AG09319 (cell line): ENCODE measurements around the gene TIRAP.
"Not testable (repeated sequence)": the region's sequence is repeated elsewhere in the genome, so short reads cannot be mapped to it uniquely, and the experiment has no call there.

Source experiments
- DNase-seq: peaks from one replicate; pipeline ENCODE4 v3.0.0-alpha.2; 2010; ENCODE audit warnings: low read depth; ENCODE audit errors: extremely low read depth
- TF ChIP-seq, protein P1 (sequence below): IDR thresholded peaks from 2 replicates; pipeline ENCODE4 v1.5.1; 2011; ENCODE audit warnings: low read depth, mild to moderate bottlenecking, inconsistent platforms, low read length, moderate library complexity

Gene TIRAP

DNA sequence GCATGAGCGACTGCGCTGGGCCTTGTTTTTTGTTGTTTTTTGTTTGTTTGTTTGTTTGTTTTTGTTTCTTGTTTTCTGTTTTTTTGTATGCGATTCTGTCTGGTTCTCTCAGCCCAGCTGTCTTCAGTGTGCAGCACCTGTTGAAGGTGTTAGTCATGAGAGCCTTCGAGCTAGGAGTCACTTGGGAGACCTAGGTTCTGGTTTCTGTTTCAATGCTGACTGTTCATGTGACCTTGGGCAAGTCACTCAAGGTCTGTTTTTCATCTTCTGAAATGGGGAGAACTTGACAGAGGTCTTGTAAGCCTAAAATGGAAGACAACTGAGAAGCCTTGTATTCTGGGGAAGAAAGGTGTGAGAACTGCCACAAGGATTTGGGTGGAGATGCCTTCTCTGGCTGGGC is 22.8 kb downstream of the TIRAP start:
- no peak for DNase-seq
- TF ChIP-seq, protein P1, sequence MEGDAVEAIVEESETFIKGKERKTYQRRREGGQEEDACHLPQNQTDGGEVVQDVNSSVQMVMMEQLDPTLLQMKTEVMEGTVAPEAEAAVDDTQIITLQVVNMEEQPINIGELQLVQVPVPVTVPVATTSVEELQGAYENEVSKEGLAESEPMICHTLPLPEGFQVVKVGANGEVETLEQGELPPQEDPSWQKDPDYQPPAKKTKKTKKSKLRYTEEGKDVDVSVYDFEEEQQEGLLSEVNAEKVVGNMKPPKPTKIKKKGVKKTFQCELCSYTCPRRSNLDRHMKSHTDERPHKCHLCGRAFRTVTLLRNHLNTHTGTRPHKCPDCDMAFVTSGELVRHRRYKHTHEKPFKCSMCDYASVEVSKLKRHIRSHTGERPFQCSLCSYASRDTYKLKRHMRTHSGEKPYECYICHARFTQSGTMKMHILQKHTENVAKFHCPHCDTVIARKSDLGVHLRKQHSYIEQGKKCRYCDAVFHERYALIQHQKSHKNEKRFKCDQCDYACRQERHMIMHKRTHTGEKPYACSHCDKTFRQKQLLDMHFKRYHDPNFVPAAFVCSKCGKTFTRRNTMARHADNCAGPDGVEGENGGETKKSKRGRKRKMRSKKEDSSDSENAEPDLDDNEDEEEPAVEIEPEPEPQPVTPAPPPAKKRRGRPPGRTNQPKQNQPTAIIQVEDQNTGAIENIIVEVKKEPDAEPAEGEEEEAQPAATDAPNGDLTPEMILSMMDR, result no peak

DNA sequence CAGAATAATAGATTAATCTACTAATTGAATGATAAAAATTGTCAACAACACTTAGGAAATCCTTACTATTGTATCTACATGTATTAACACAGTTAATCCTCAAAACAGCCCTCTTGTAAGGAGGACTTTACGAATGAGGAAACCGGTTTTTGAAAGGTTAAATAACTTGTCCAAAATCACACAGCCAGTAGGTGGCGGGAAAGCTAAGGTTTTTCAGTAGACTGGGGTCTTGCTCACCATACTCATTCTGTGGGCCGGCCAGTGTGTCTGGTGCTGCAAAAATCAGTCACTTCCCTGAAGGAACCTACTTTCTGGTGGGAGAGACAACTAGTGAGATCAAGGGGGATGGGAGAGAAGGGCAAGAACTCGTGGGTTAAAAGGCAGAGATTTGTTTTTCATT is 24.8 kb downstream of the TIRAP start:
- no peak for DNase-seq
- TF ChIP-seq, protein P1, result peak; percentile 46

DNA sequence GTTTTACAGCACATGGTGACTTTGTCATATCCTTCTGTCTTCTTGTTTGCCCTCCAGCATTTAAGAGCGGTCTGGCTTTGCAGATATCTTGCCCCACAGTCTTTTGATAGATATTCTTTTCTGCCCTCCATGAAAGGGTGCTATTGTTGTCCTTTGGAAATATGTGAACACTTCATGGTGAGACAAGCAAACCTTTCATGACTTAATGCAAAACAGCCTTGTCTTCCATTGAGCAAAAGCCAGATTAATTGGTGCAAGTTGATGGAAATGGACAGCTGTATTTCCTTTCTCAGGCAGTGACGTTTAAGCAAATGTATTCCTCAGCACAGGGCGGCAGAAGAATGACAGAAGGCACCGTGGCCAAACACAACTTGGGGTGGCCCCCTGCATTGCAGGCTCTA is 25.4 kb downstream of the TIRAP start:
- TF ChIP-seq, protein P1, result no peak
- no peak for DNase-seq

DNA sequence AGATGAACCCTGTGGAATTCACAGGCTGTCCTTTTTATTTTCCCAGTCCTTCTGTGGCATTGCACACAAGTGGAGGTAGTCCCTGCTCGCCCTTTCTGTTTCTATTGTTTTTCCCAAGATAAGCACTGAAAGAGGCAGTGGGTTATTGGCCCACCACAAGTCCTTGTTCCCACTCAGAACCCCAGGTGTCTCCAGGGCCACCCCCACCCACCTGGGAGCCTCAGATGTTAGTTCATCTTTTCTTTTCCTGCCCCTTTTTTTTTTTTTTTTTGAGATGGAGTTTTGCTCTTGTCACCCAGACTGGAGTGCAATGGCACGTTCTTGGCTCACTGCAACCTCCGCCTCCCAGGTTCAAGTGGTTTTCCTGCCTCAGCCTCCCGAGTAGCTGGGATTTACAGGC is 25.9 kb downstream of the TIRAP start:
- DNase-seq, result not testable (repeated sequence)

DNA sequence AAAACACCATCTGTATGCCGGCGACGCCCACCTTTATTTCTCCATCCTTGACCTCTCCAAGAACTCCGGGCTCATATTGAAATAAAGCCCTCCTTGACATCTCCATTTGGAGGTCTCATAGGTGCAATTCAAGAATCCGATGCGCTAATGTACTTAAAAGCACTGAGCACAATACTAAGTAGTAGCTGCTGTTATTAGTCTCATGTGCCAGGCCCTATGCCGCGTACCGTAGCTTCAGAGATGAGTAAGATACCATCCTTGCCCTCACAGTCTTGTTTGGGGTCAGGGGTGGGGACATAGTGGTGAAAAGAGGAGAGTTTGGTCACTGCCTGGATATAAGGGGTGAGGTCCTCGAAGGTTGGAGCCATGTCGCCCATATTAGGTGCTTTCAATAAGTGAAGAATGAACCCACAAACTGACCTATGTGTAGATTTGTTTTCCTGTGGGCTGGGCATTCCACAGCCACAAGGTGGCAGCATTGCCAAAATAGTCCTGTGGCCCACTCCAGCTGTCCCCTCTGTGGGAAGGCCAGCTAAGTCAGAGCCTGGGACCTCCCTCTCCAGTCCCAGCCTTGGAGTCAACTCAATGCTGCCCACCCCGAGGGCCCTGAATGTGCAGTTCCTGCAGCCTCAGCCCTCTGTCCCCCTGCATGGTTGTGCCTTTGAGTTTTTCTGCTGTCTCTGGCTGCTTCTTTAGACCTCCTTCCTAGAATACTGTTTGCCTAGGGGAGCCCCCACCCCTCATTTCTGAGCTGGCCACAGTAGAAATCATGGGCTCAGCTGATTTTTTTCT is 27.5 kb downstream of the TIRAP start:
- no peak for DNase-seq
- TF ChIP-seq, protein P1, result peak; percentile 90

DNA sequence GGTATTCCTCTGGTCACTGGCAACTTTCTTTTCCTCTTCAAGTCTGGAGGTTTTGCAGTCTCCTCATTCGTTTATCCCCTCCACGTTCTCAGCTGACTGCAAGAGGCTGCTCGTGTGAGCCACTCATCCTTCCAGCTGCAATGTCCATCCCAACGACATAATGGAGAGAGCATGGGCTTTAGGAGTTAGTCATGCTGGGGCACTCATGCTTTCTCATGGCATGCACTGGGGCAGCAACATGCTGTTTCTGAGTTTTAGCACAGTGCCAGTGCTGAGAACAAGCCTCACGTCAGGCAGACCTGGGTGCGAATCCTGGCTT is 28.1 kb downstream of the TIRAP start:
- TF ChIP-seq, protein P1, result no peak

DNA sequence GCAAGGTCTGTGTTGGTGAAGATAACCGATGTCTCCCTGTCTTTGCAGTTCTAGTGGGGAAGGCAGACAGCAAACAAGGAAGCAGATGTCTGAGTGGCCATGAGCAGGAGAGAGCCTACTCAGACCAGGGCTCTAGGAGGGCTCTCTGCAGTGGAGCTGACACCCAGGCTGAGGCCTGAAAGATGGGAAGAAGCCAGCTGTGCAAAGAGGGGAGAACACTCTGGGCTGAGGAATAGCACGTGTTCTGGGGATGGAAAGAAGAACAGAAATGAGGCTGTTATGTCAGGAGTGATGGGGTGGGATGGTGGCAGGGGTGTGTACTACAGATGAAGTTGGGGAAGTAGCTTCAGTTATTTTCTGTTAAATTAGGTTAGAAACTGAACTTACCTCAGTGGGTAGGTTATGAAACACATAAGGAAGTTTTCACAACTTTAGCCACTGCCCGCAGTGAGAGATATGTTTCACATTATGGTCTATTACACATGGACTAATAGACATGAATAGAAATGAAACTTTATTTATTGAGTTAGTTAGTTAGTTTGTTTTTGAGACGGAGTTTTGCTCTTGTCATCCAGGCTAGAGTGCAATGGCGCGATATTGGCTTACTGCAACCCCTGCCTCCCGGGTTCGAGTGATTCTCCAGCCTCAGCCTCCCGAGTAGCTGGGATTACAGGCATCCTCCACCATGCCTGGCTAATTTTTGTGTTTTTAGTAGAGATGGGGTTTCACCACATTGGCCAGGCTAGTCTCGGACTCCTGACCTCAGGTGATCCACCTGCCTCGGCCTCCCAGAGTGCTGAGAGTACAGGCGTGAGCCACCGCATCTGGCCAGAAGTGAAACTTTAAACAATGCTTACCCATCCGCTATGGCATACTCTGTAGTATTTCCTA is 28.8 kb downstream of the TIRAP start:
- TF ChIP-seq, protein P1, result no peak
- DNase-seq, result no peak

More for the DNA sequence above, 28.1 kb downstream of the TIRAP start:
- no peak for DNase-seq
